Mesothelial cell of epicardium (in vitro differentiated cells): ENCODE measurements around the gene NAV3. TPM values are rescaled to one million over a fixed set of nuclear protein-coding genes. Genes with fewer than 3 reads are reported as not detected.

Source experiments
- DNase-seq, 2 experiments: peaks; one replicate each; pipeline ENCODE4 v3.0.0; 2021; ENCODE audit warnings: low spot score in 2 of 2; ENCODE audit not compliant: unreplicated experiment in 2 of 2
- H3K27ac Mint-ChIP-seq: 2 replicates; pipeline ENCODE4 v1.8.0; 2021; ENCODE audit warnings: mixed read lengths
- H3K27me3 Mint-ChIP-seq: 2 replicates; pipeline ENCODE4 v1.8.0; 2021; ENCODE audit warnings: low read depth, mixed read lengths
- H3K36me3 Mint-ChIP-seq: 2 replicates; pipeline ENCODE4 v1.8.0; 2021; ENCODE audit warnings: mixed read lengths
- H3K4me1 Mint-ChIP-seq: 2 replicates; pipeline ENCODE4 v1.8.0; 2021; ENCODE audit warnings: mixed read lengths
- H3K4me3 Mint-ChIP-seq: 2 replicates; pipeline ENCODE4 v1.8.0; 2021; ENCODE audit warnings: mild to moderate bottlenecking, moderate library complexity, mixed read lengths
- H3K9me3 Mint-ChIP-seq: 2 replicates; pipeline ENCODE4 v1.8.0; 2021; ENCODE audit warnings: mixed read lengths
- total RNA-seq: library from RNA; stranded (reverse); gene quantifications from 3 replicates; pipeline ENCODE4 v1.2.1, GENCODE V29; 2021
- TF ChIP-seq, protein P1 (sequence below): fragments of 200-600 bp; sonication (generic); IDR thresholded peaks from one replicate; pipeline ENCODE4 v1.5.0; 2021; ENCODE audit warnings: antibody characterized with exemption; ENCODE audit not compliant: unreplicated experiment

Gene NAV3
- total RNA-seq, 1 donor from 2014 or later: 28.7 TPM

DNA sequence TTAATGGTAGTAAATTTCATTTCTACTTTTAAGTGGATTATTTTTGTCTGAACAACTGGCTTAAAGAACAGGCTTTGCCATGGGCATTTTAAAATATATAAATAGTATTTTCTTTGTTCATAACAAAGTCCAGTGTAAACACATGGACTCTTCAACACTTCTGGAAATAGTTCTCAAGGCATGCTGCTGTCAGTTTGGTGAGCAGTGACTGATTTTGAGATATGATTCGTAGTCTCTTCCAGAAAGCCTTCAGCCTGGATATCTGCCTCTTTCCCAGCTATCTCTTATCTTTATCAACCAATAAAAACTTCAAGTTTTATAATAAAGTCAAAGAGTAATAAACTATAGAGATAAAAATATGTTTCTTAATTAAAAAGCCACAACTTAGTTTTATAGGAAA lies 110.7 kb downstream of the NAV3 start:
- Mint-ChIP-seq H3K9me3 (peaks cover 16% of the 10 kb centered on the region), H3K4me1 (peaks cover 25% of the 10 kb centered on the region), H3K27me3 (no peaks in the 10 kb centered on the region), H3K36me3 (peaks cover 3% of the 10 kb centered on the region), H3K4me3 (no peak overlapping the region), H3K27ac (no peak overlapping the region)
- TF ChIP-seq, protein P1, sequence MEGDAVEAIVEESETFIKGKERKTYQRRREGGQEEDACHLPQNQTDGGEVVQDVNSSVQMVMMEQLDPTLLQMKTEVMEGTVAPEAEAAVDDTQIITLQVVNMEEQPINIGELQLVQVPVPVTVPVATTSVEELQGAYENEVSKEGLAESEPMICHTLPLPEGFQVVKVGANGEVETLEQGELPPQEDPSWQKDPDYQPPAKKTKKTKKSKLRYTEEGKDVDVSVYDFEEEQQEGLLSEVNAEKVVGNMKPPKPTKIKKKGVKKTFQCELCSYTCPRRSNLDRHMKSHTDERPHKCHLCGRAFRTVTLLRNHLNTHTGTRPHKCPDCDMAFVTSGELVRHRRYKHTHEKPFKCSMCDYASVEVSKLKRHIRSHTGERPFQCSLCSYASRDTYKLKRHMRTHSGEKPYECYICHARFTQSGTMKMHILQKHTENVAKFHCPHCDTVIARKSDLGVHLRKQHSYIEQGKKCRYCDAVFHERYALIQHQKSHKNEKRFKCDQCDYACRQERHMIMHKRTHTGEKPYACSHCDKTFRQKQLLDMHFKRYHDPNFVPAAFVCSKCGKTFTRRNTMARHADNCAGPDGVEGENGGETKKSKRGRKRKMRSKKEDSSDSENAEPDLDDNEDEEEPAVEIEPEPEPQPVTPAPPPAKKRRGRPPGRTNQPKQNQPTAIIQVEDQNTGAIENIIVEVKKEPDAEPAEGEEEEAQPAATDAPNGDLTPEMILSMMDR: no peak
- DNase-seq: no peak

DNA sequence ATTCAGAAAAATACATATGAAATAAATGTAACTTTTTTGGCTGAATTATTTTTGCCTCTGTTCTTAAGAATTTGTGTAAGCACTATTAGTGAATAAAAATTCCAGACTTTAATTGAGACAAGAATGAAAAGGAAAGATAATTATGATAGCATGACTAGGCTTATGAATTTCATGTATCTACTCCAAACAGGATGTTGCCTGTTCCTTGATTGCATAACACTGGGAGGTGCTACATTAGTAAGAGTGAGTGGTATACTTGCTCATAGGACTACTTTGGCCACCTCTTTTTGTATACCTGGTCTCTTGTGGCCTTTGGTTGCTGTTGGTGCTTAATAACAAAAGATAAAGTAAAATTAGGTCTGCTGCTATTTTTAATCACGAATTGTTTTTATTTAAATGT lies 112.8 kb downstream of the NAV3 start:
- Mint-ChIP-seq H3K27ac (no peak overlapping the region), H3K4me1 (peaks cover 35% of the 10 kb centered on the region), H3K27me3 (no peaks in the 10 kb centered on the region), H3K36me3 (peaks cover 3% of the 10 kb centered on the region), H3K4me3 (no peak overlapping the region), H3K9me3 (peaks cover 16% of the 10 kb centered on the region)
- no peak for DNase-seq
- TF ChIP-seq, protein P1: no peak

DNA sequence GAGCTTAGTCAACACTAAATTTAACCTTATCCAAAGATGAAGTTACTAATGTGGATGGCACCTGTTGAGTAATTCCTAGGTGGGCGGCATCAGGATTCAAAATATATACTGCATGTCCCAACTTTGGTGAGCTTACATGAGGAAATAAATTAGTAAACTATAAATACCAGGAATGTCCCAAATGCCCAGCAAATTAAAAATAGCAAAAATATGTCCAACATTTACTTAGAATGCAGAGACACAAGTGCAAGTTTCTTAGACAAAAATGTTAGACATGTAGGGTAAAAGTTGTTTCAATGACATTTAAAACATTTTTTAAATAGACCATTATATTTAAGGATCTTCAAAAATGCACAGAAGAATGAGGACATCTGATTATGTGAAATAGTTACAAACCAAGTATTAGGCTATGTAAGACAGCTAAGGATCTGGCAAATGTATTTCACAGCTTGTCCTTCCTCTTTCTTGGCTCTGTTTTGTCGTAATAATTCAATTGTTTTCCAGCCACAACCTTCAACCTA lies 115.9 kb downstream of the NAV3 start:
- H3K36me3 Mint-ChIP-seq: peaks cover 11% of the 10 kb centered on the region
- peak overlapping the region; percentile 89 for H3K27ac Mint-ChIP-seq
- H3K27me3 Mint-ChIP-seq: no peaks in the 10 kb centered on the region
- no peak for DNase-seq
- peaks cover 27% of the 10 kb centered on the region for H3K9me3 Mint-ChIP-seq
- peaks cover 13% of the 10 kb centered on the region for H3K4me1 Mint-ChIP-seq
- H3K4me3 Mint-ChIP-seq: no peak overlapping the region
- TF ChIP-seq, protein P1: no peak

DNA sequence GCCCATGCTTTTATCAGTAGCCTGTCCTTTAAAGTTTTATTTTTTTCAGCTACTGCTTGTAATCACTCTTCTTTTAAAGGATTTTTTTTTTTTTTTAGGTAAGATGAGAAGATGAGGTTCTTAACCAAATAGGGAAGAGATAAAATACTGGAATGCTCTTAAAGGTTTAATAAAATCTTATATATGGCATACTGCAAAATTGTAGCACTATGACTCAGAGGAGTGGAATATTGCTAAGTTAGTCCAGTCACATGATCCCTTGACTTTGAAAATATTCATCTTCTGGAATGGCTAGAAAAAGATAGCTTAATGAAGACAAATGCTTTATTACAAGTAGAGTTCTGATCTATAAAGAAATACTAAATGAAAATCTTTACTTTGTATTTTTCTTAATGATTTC lies 116.6 kb downstream of the NAV3 start:
- TF ChIP-seq, protein P1: no peak
- Mint-ChIP-seq H3K36me3 (peaks cover 15% of the 10 kb centered on the region), H3K4me1 (peaks cover 12% of the 10 kb centered on the region), H3K27ac (peak overlapping the region; percentile 89), H3K4me3 (no peak overlapping the region), H3K27me3 (no peaks in the 10 kb centered on the region), H3K9me3 (peaks cover 27% of the 10 kb centered on the region)
- DNase-seq: no peak

DNA sequence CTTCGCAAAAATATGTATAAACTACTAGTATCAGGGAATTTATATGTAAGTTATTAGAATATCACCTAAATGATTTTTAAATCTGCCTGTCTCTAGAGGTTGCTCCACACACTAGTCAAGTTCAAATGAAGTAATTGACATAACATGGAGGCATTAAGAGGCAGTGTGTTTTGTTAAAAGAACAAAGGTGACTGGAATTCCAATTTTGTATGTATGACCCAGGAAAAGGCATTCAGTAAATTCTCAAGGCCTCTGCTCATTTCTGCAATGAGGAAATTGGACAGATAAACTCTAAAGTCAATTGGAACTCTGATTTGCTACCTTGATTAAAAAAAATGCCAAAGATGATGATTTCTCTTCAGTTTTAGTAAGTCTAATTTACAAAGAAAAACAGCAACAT lies 117.1 kb downstream of the NAV3 start:
- Mint-ChIP-seq H3K4me3 (no peak overlapping the region), H3K36me3 (peaks cover 15% of the 10 kb centered on the region), H3K27me3 (no peaks in the 10 kb centered on the region), H3K9me3 (peaks cover 27% of the 10 kb centered on the region), H3K27ac (peak overlapping the region; percentile 67), H3K4me1 (peaks cover 10% of the 10 kb centered on the region)
- DNase-seq: no peak
- TF ChIP-seq, protein P1: no peak

DNA sequence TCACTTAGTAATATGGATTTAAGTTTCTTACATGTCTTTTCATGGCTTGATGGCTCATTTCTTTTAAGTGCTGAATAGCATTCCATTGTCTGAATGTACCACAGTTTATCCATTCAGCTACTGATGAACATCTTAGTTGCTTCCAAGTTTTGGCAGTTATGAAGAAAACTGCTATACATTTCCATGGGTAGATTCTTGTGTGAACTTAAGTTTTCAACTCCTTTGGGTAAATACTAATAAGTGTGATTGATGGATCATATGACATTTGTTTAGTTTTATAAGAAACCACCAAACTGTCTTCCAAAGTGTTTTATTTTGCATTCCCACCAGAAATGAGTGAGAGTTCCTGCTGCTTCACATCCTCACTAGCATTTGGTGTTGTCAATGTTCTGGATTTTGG lies 119.2 kb downstream of the NAV3 start:
- DNase-seq: no peak
- peaks cover 8% of the 10 kb centered on the region for H3K27me3 Mint-ChIP-seq
- peaks cover 10% of the 10 kb centered on the region for H3K4me1 Mint-ChIP-seq

More for the DNA sequence above, 119.2 kb downstream of the NAV3 start:
- peaks cover 12% of the 10 kb centered on the region for H3K36me3 Mint-ChIP-seq
- H3K27ac Mint-ChIP-seq: no peak overlapping the region
- H3K4me3 Mint-ChIP-seq: no peak overlapping the region
- TF ChIP-seq, protein P1: no peak
- H3K9me3 Mint-ChIP-seq: peaks cover 15% of the 10 kb centered on the region
